Endothelial cell (in vitro differentiated cells): ENCODE data around the gene UCN. TPM values are rescaled to one million over a fixed set of nuclear protein-coding genes. Genes with fewer than 3 reads are reported as not detected.
A peak's percentile ranks its signal among the peaks of the same experiment; 100 is the strongest.

Experiments
- DNase-seq: peaks from one replicate; pipeline ENCODE4 v3.0.0; 2021; ENCODE audit warnings: low spot score
- H3K27ac Mint-ChIP-seq: one replicate; pipeline ENCODE4 v1.8.0; 2021; ENCODE audit warnings: mixed read lengths, inconsistent platforms; ENCODE audit not compliant: unreplicated experiment
- H3K27me3 Mint-ChIP-seq: one replicate; pipeline ENCODE4 v1.8.0; 2021; ENCODE audit warnings: mild to moderate bottlenecking, moderate library complexity, mixed read lengths, inconsistent platforms; ENCODE audit not compliant: unreplicated experiment
- H3K36me3 Mint-ChIP-seq: one replicate; pipeline ENCODE4 v1.8.0; 2021; ENCODE audit warnings: mild to moderate bottlenecking, low read depth, mixed read lengths, inconsistent platforms; ENCODE audit not compliant: unreplicated experiment
- H3K4me1 Mint-ChIP-seq: one replicate; pipeline ENCODE4 v1.8.0; 2021; ENCODE audit warnings: mild to moderate bottlenecking, mixed read lengths, inconsistent platforms; ENCODE audit not compliant: unreplicated experiment
- H3K4me3 Mint-ChIP-seq: one replicate; pipeline ENCODE4 v1.8.0; 2021; ENCODE audit warnings: mild to moderate bottlenecking, mixed read lengths, inconsistent platforms; ENCODE audit not compliant: unreplicated experiment
- H3K9me3 Mint-ChIP-seq: one replicate; pipeline ENCODE4 v1.8.0; 2021; ENCODE audit warnings: mixed read lengths, inconsistent platforms; ENCODE audit not compliant: unreplicated experiment
- CTCF ChIP-seq: fragments of 200-600 bp; sonication (generic); IDR thresholded peaks from one replicate; pipeline ENCODE4 v1.5.0; 2021; ENCODE audit warnings: antibody characterized with exemption; ENCODE audit not compliant: unreplicated experiment
- total RNA-seq: library from RNA; stranded (reverse); fragmentation: NEBNext Ultra II Directional; extraction: Animal tissue kit (Norgen Biotek cat#: 25700); gene quantifications from one replicate; pipeline ENCODE4 v1.2.1, GENCODE V29; 2021; ENCODE audit not compliant: unreplicated experiment

UCN gene
- total RNA-seq, 1 donor from 2014 or later = 1.5 TPM

GRCh38 chr2:27315122-27315521, 6.9 kb upstream of the UCN start:
- peaks cover 10% of the 10 kb centered on the region for H3K36me3 Mint-ChIP-seq
- H3K4me1 Mint-ChIP-seq = peaks cover 6% of the 10 kb centered on the region
- no peak overlapping the region for H3K4me3 Mint-ChIP-seq
- DNase-seq = no peak
- no peaks in the 10 kb centered on the region for H3K9me3 Mint-ChIP-seq
- H3K27me3 Mint-ChIP-seq = peaks cover 7% of the 10 kb centered on the region
- H3K27ac Mint-ChIP-seq = no peak overlapping the region
- TF ChIP-seq CTCF = no peak

GRCh38 chr2:27314709-27315108, 6.5 kb upstream of the UCN start:
- no peak for TF ChIP-seq CTCF
- Mint-ChIP-seq H3K4me3 (no peak overlapping the region), H3K9me3 (no peaks in the 10 kb centered on the region), H3K27ac (no peak overlapping the region), H3K4me1 (peaks cover 6% of the 10 kb centered on the region), H3K27me3 (peaks cover 7% of the 10 kb centered on the region), H3K36me3 (peaks cover 13% of the 10 kb centered on the region)
- DNase-seq = no peak

GRCh38 chr2:27313882-27314645, 5.8 kb upstream of the UCN start:
- Mint-ChIP-seq H3K27ac (no peak overlapping the region), H3K4me3 (no peak overlapping the region), H3K27me3 (peaks cover 10% of the 10 kb centered on the region), H3K36me3 (peaks cover 16% of the 10 kb centered on the region), H3K9me3 (no peaks in the 10 kb centered on the region), H3K4me1 (peaks cover 6% of the 10 kb centered on the region)
- no peak for TF ChIP-seq CTCF
- no peak for DNase-seq

- Mint-ChIP-seq H3K4me3 (no peak overlapping the region), H3K27ac (no peak overlapping the region), H3K36me3 (peaks cover 16% of the 10 kb centered on the region), H3K9me3 (no peaks in the 10 kb centered on the region), H3K27me3 (peaks cover 15% of the 10 kb centered on the region), H3K4me1 (peaks cover 10% of the 10 kb centered on the region)
- DNase-seq = no peak
- TF ChIP-seq CTCF = no peak
These were observed 3.9 kb upstream of the UCN start for GRCh38 chr2:27312152-27312551.

GRCh38 chr2:27309651-27310050, 1.4 kb upstream of the UCN start:
- DNase-seq = no peak
- TF ChIP-seq CTCF = no peak
- no peaks in the 10 kb centered on the region for H3K9me3 Mint-ChIP-seq
- no peak overlapping the region for H3K27ac Mint-ChIP-seq
- H3K36me3 Mint-ChIP-seq = peaks cover 16% of the 10 kb centered on the region
- peak overlapping the region; percentile 37 for H3K4me3 Mint-ChIP-seq
- H3K4me1 Mint-ChIP-seq = peaks cover 6% of the 10 kb centered on the region
- peaks cover 22% of the 10 kb centered on the region for H3K27me3 Mint-ChIP-seq
